Peyer's patch (tissue), 4 donors: ENCODE measurements around the gene PROM2. TPM values are rescaled to one million over a fixed set of nuclear protein-coding genes. Genes with fewer than 3 reads are reported as not detected.

ENCODE experiments used
- DNase-seq, 3 donors: peaks; one replicate each; pipeline ENCODE4 v3.0.0-alpha.2; 2017 to 2019
- H3K27ac ChIP-seq, 4 donors: fragments of 200-600 bp; sonication (generic); one replicate each; pipeline ENCODE4 v1.5.1; 2016 to 2019
- H3K27me3 ChIP-seq, 2 donors: fragments of 200-600 bp; sonication (generic); one replicate each; pipeline ENCODE4 v1.5.1; 2019
- H3K36me3 ChIP-seq, 3 donors: fragments of 200-600 bp; sonication (generic); one replicate each; pipeline ENCODE4 v1.5.1; 2016 to 2019
- H3K4me1 ChIP-seq, 4 donors: fragments of 200-600 bp; sonication (generic); one replicate each; pipeline ENCODE4 v1.5.1; 2016 to 2019
- H3K4me3 ChIP-seq, 4 donors: fragments of 200-600 bp; sonication (generic); 1 replicate in 3 of 4; 2 replicates in 1 of 4; pipeline ENCODE4 v1.5.1; 2016 to 2019; ENCODE audit warnings: mild to moderate bottlenecking in 1 of 4
- H3K9me3 ChIP-seq, 4 donors: fragments of 200-600 bp; sonication (generic); one replicate each; pipeline ENCODE4 v1.5.1; 2016 to 2019; ENCODE audit warnings: mild to moderate bottlenecking in 1 of 4
- POLR2A ChIP-seq, 2 donors: fragments of 450-650 bp; IDR thresholded peaks; one replicate each; pipeline ENCODE4 v1.5.1; 2017; ENCODE audit warnings: antibody characterized with exemption in 2 of 2, mild to moderate bottlenecking in 2 of 2, moderate library complexity in 2 of 2
- total RNA-seq, 4 donors: library from RNA; depleted of rRNA; stranded (reverse); fragments of >200 nt; gene quantifications; one replicate each; pipeline ENCODE4 v1.1.0, GENCODE V29; 2016
- TF ChIP-seq, protein P1 (sequence below), 6 experiments: fragments of 450-650 bp in 4 of 6; fragments of 200-600 bp in 2 of 6; sonication (generic) in 1 of 6; IDR thresholded peaks; one replicate each; pipeline ENCODE4 v1.5.1; 2017 to 2019; ENCODE audit warnings: antibody characterized with exemption in 6 of 6, mild to moderate bottlenecking in 3 of 6, moderate library complexity in 1 of 6

Gene PROM2
- total RNA-seq, 4 donors from 2014 or later, result 13.1 to 68.9 (median 39.2) TPM

DNA sequence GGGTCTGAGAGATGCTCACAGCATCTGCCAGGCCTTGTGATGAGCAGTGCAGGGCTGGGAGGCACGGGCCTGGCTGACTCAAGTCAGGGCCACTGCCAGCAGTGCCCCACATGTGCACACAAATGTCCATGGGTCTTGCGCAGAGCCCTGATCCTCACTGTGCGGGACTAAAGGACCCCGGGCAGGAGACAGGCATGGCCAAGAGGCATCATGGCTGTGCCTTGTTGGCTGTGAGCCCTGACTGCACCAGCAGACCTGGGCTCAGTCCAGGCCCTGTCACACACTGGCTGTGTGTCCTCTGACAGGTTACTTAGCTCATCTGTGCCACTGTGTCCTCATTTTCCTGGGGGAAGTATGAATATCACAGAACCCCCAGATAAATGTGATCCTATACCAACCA lies 26.9 kb downstream of the PROM2 start:
- no peaks in the 10 kb centered on the region for H3K9me3 ChIP-seq
- DNase-seq, result no peak
- TF ChIP-seq, protein P1, sequence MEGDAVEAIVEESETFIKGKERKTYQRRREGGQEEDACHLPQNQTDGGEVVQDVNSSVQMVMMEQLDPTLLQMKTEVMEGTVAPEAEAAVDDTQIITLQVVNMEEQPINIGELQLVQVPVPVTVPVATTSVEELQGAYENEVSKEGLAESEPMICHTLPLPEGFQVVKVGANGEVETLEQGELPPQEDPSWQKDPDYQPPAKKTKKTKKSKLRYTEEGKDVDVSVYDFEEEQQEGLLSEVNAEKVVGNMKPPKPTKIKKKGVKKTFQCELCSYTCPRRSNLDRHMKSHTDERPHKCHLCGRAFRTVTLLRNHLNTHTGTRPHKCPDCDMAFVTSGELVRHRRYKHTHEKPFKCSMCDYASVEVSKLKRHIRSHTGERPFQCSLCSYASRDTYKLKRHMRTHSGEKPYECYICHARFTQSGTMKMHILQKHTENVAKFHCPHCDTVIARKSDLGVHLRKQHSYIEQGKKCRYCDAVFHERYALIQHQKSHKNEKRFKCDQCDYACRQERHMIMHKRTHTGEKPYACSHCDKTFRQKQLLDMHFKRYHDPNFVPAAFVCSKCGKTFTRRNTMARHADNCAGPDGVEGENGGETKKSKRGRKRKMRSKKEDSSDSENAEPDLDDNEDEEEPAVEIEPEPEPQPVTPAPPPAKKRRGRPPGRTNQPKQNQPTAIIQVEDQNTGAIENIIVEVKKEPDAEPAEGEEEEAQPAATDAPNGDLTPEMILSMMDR (IDR thresholded peaks at IDR 0.05), result no peak
- no peak for TF ChIP-seq POLR2A (IDR thresholded peaks at IDR 0.05)
- H3K4me3 ChIP-seq, result no peak overlapping the region
- H3K36me3 ChIP-seq, result no peaks in the 10 kb centered on the region
- H3K27me3 ChIP-seq, result no peaks in the 10 kb centered on the region
- no peak overlapping the region for H3K27ac ChIP-seq
- no peaks in the 10 kb centered on the region for H3K4me1 ChIP-seq

DNA sequence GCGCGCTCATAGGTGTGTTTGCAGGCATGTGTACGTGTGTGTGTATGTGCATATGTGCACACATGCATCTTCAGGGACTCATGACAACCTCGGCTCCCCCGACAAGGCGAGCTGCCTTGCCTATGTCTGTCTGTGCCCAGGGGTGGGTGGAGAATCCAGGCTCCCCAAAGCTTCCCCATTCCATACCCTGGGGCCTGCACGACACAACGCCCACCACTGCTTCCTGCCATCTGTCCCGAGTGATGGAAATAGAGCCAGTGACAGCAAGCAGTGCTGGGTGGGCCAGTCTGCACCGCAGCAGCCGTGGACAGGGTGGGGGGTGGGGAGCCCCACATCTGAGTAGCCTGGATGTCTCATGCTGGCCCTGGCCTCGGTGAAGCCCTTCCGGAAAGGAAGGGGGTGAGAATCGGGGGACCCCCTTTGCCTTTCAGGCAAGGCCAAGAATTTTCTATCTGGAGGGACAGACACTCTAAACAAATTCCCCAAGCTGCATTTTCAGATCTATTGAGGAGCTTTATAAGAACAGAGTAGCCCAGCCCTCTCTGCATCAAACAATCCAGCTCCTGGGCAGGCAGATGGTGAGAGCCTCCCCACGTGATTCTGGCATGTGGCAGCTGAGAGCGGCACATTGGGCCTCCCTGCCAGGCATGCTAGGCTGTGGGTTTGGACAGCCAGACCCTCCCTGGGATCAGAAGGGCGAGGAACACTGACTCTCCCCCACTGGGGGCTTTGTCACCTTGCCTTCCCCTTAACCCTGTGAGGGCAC lies 27.8 kb downstream of the PROM2 start:
- Histone ChIP-seq H3K27ac (no peak overlapping the region), H3K36me3 (no peaks in the 10 kb centered on the region), H3K4me1 (no peaks in the 10 kb centered on the region), H3K4me3 (no peak overlapping the region), H3K9me3 (no peaks in the 10 kb centered on the region), H3K27me3 (no peaks in the 10 kb centered on the region)
- DNase-seq, result no peak
- TF ChIP-seq POLR2A (IDR thresholded peaks at IDR 0.05), result no peak
- TF ChIP-seq, protein P1 (IDR thresholded peaks at IDR 0.05), result no peak

DNA sequence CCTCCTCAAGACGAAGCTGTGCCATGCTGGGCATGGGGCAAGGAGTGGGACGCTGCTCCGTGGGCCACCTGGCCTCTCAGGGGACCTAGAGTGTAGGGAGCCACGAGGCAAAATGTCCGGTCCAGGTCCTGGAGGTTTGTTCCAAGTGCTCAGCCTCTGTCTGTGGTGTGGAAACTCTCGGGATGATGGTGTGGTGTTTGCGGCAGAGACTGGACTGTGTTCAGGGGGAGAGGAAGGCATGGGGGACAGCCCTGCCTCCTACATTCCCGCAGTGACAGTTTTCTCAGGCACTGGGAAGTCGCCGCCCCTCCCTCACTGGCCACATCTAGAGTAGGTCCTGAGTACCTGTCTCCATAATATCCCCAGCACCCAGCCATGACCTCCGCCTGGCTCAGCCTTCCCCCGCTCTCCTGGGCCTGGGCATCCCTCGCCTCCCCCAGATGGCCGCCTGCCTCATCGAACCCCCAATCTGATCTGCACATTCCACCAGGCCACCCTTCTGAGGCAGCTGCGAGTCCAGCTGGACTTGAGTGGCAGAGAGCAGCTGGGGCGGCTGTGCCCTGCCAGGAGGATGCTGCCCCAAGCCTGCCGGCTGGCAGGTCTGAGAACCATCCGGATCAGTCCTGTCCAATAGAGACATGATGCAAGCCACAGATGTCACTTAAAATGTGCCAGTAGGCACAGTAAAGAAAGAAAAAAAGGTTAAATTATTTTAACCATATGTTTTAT lies 29.1 kb downstream of the PROM2 start:
- no peak overlapping the region for H3K4me3 ChIP-seq
- no peaks in the 10 kb centered on the region for H3K36me3 ChIP-seq
- no peak overlapping the region for H3K27ac ChIP-seq
- DNase-seq, result no peak
- H3K4me1 ChIP-seq, result no peaks in the 10 kb centered on the region
- H3K27me3 ChIP-seq, result no peaks in the 10 kb centered on the region
- H3K9me3 ChIP-seq, result no peaks in the 10 kb centered on the region
- no peak for TF ChIP-seq POLR2A (IDR thresholded peaks at IDR 0.05)
- TF ChIP-seq, protein P1 (IDR thresholded peaks at IDR 0.05), result no peak

DNA sequence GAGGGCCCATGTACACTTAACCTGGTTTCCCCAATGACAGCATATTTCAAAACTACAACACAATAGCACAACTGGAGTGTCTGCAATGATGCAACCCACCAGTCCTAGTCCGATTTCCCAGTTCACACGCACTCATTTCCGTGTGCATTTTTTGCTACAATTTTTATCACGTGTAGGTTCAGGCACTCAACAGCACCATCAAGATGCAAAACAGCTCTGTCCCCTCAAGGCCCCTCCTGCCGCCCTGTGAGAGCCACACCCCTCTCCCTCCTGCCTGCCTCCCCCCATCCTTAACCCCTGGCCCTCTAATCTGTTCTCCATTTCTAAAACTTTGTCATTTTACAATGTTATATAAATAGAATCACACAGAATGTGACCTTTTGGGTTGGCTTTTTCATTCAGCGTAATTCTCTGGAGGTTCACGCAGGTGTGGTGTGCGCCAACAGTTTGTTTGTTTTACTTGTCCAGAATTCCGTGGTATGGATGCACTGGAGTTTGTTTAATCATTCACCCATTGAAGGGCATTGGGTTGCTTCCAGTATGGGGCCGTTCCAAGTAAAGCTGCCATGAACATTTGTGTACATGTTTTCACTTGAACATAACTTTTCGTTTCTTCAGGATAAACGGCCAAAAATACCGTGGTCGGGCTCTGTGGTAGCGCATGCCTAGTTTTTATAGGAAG lies 31.3 kb downstream of the PROM2 start:
- Histone ChIP-seq H3K27me3 (no peaks in the 10 kb centered on the region), H3K36me3 (no peaks in the 10 kb centered on the region), H3K9me3 (no peaks in the 10 kb centered on the region), H3K27ac (no peak overlapping the region), H3K4me3 (no peak overlapping the region), H3K4me1 (no peaks in the 10 kb centered on the region)
- no peak for DNase-seq
- TF ChIP-seq, protein P1 (IDR thresholded peaks at IDR 0.05), result no peak
- no peak for TF ChIP-seq POLR2A (IDR thresholded peaks at IDR 0.05)

DNA sequence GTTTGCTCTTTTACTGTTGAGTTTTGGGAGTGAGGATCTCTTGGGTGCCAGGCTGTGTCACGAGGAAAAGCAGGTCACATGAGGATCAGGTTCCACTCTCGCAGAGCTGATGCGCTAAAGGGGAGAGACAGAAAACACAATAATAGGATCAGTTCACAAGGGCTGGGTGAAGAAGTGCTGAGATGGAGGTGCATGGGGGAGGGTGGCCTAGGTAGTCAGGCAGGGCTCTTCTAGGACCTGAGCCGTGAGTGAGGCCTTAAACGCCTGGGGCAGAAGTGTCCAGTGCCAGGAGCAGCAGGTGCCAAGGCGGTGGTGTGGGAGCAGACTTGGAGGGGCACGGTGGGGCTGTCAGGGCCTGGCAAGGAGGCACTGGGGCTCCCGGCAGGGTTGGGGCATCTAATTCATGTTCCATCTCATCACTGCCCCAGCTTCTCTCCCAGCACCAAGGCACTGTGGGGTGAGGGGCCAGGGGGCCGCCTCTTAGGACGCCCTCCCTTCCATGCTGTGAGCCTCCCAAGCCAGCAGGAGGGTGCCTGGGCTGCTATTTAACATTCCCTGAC lies 32.2 kb downstream of the PROM2 start:
- no peak for DNase-seq
- H3K27ac ChIP-seq, result no peak overlapping the region
- no peaks in the 10 kb centered on the region for H3K4me1 ChIP-seq
- TF ChIP-seq, protein P1 (IDR thresholded peaks at IDR 0.05), result no peak
- no peak for TF ChIP-seq POLR2A (IDR thresholded peaks at IDR 0.05)
- H3K27me3 ChIP-seq, result no peaks in the 10 kb centered on the region
- no peaks in the 10 kb centered on the region for H3K9me3 ChIP-seq
- H3K4me3 ChIP-seq, result no peak overlapping the region
- H3K36me3 ChIP-seq, result no peaks in the 10 kb centered on the region
